Lower leg skin (tissue), 4 donors: ENCODE results near the gene GNG11. TPM values are rescaled to one million over a fixed set of nuclear protein-coding genes. Genes with fewer than 3 reads are reported as not detected.
"Not testable (repeated sequence)": the region's sequence is repeated elsewhere in the genome, so short reads cannot be mapped to it uniquely, and the experiment has no call there.

ENCODE experiments used
- DNase-seq, 2 donors: peaks; one replicate each; pipeline ENCODE4 v3.0.0-alpha.2; 2019; ENCODE audit warnings: low spot score in 2 of 2
- H3K4me3 ChIP-seq: fragments of 200-600 bp; sonication (generic); 2 replicates; pipeline ENCODE4 v1.5.1; 2017; ENCODE audit warnings: mild to moderate bottlenecking, low read depth; ENCODE audit not compliant: poor library complexity, severe bottlenecking
- POLR2A ChIP-seq, 2 donors: fragments of 450-650 bp; IDR thresholded peaks; one replicate each; pipeline ENCODE4 v1.6.1; 2016 to 2017; ENCODE audit warnings: antibody characterized with exemption in 2 of 2, mild to moderate bottlenecking in 1 of 2, moderate library complexity in 1 of 2
- WGBS, 2 donors: methylation state at CpG; one replicate each; pipeline ENCODE4 v1.1.5; 2018; 5-methylcytosine and 5-hydroxymethylcytosine counted together
- intact Hi-C: fragments of 100-400 bp; cut with DNase I; formaldehyde crosslinking; loops from one replicate; pipeline ENCODE4 v1.15.0; 2023; ENCODE audit warnings: low total_unique reads
- total RNA-seq, 4 donors: library from RNA; depleted of rRNA; stranded (reverse); fragments of >200 nt; gene quantifications; one replicate each; pipeline ENCODE4 v1.1.0, GENCODE V29; 2016
- TF ChIP-seq, protein P1 (sequence below), 3 donors: fragments of 450-650 bp; IDR thresholded peaks; one replicate each; pipeline ENCODE4 v1.5.1; 2016; ENCODE audit warnings: antibody characterized with exemption in 3 of 3, mild to moderate bottlenecking in 3 of 3, moderate library complexity in 2 of 3

GNG11 gene
- total RNA-seq, 4 donors from 2014 or later: 3.8 to 7.8 (median 5.2) TPM

GRCh38 chr7:93906267-93906666, 15.3 kb upstream of the GNG11 start, which contains the start of gene GNGT1:
GNGT1 (plus strand) TSS chr7:93906567; CDS start chr7:93906747, 180 bp downstream.
- intact Hi-C loops: no loop called here
- no peak for DNase-seq
- no peak within 1 kb of the TSS for H3K4me3 ChIP-seq
- WGBS, 2 donors: 85 to 87% methylated on average over 3 of the region's 3 CpGs
- no peak for TF ChIP-seq POLR2A (IDR thresholded peaks at IDR 0.05)

DNA sequence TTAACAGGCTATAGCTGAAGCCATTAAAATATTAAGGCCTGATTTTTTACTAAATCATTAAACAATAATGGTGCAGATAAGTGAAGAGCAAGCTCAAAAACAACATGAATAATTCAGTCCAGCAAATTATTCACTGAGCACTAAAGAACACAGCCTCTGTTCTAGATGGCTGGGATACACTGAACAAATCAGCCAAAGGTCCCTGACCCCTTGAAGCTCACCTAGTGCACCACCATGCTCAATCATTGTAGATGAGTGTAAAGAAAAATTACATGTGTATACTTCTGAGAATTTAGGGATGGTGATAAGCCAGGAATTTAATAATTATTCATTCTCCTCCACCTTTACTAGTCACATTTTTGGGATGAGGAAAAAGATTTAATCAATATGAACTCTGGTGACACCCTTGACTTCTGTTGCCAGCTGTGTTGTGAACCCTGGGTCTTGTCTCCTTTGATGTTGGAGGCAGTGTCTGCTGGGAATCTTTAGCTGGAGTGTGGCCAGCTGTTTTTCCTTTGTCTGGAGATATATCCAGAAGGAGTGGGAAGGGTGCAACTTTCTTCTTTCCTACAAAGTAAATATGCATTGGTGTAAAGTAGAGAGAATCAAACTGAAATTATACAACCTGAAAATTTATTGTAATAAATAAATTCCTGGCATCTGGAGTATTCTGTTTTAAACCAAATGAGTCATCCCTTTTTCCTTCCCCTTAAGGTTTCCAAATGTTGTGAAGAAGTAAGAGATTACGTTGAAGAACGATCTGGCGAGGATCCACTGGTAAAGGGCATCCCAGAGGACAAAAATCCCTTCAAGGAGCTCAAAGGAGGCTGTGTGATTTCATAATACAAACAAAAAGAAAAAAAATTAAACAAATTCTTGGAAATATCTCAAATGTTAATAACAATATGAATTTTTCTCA, 11.2 kb upstream of the GNG11 start:
- TF ChIP-seq POLR2A (IDR thresholded peaks at IDR 0.05): no peak
- TF ChIP-seq, protein P1, sequence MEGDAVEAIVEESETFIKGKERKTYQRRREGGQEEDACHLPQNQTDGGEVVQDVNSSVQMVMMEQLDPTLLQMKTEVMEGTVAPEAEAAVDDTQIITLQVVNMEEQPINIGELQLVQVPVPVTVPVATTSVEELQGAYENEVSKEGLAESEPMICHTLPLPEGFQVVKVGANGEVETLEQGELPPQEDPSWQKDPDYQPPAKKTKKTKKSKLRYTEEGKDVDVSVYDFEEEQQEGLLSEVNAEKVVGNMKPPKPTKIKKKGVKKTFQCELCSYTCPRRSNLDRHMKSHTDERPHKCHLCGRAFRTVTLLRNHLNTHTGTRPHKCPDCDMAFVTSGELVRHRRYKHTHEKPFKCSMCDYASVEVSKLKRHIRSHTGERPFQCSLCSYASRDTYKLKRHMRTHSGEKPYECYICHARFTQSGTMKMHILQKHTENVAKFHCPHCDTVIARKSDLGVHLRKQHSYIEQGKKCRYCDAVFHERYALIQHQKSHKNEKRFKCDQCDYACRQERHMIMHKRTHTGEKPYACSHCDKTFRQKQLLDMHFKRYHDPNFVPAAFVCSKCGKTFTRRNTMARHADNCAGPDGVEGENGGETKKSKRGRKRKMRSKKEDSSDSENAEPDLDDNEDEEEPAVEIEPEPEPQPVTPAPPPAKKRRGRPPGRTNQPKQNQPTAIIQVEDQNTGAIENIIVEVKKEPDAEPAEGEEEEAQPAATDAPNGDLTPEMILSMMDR (IDR thresholded peaks at IDR 0.05): no peak
- no peak for DNase-seq
- intact Hi-C loops: no loop called here
- WGBS, 2 donors: 13 to 14% methylated on average over 3 of the region's 3 CpGs
- H3K4me3 ChIP-seq: no peak overlapping the region

- DNase-seq, H3K4me3 ChIP-seq, intact Hi-C loops: not testable (repeated sequence)
- 7 to 32% methylated on average over 3 of the region's 3 CpGs for whole genome bisulfite sequencing, 2 donors
Measured at GRCh38 chr7:93911242-93911641, 10.3 kb upstream of the GNG11 start.

GRCh38 chr7:93911661-93912060, 9.9 kb upstream of the GNG11 start:
- intact Hi-C loops, DNase-seq, H3K4me3 ChIP-seq: not testable (repeated sequence)

DNA sequence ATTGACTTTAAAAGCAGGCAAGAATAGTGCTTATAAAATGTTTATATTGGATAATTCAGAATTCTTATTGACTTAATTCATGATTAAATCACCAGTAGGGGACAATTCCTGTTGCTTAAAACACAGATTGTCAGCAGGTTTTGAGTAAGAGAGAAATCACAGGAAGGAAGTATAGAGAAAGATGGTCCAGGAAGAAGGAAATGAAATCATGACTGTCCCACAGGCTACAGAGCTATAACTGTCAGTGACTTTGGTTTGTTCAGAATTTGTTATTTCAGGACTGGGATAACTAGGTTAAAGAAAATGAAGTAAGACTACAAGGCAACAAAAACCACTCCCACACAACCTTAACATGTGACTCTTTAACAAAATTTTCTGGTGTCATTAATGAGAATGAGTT, 8.3 kb upstream of the GNG11 start:
- H3K4me3 ChIP-seq: no peak overlapping the region
- TF ChIP-seq, protein P1 (IDR thresholded peaks at IDR 0.05): no peak
- no peak for TF ChIP-seq POLR2A (IDR thresholded peaks at IDR 0.05)
- no peak for DNase-seq
- intact Hi-C loops: no loop called here

- intact Hi-C loops: no loop called here
- TF ChIP-seq, protein P1 (IDR thresholded peaks at IDR 0.05): no peak
- TF ChIP-seq POLR2A (IDR thresholded peaks at IDR 0.05): no peak
- 19 to 26% methylated on average over 7 of the region's 7 CpGs for WGBS, 2 donors
- no peak for DNase-seq
- no peak overlapping the region for H3K4me3 ChIP-seq
Measured at GRCh38 chr7:93914581-93915066, 6.9 kb upstream of the GNG11 start.

- 57 to 60% methylated on average over 3 of the region's 3 CpGs for WGBS, 2 donors
- intact Hi-C loops, DNase-seq, H3K4me3 ChIP-seq: not testable (repeated sequence)
Measured at GRCh38 chr7:93915206-93915842, 6.2 kb upstream of the GNG11 start.

DNA sequence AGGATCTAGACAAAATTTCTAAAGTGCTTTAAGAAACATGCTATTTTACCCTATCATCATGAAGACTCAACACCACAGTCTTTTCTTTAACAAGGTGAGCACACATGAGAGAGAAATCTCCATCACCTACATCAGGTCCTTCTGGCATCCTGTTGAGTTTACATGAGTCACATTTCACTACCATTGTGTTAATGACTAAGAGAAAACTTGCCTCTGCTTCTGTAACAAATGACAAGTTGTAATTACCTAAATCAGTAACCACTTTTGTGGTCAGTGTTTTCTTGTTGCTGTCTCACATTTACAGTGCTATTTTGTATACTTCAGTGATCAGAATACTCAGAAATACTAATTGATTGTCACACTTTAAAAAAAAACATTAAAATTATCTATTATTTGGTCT, 5.6 kb upstream of the GNG11 start:
- intact Hi-C loops, DNase-seq, H3K4me3 ChIP-seq: not testable (repeated sequence)

DNA sequence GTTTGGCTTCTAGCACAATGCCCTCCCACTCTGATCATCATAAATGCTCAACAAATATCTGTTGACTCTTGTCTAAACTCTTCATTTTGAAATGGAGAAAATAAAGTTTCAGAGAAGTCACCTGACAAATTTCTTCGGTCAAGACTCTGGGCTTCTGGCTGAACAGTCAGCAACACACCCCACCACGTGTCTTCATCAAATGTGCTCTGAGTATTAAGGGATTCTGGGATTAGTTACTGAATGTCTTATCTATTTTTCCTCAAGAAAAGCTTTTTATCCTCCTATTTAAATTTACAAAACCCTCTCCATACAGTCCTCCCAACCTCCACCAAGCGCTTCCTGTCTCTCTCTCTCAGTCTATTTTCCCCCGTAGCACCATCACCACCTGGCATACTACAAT, 5.2 kb upstream of the GNG11 start:
- intact Hi-C loops, DNase-seq, H3K4me3 ChIP-seq: not testable (repeated sequence)
- 80 to 85% methylated on average over 4 of the region's 4 CpGs for WGBS, 2 donors
